Fibroblast of lung (primary cell): ENCODE data around the gene LRRC8D.

ENCODE experiments used
- EZH2 ChIP-seq: IDR thresholded peaks from 2 replicates; pipeline ENCODE4 v1.5.1; 2012; ENCODE audit warnings: low read length, control low read depth, mild to moderate bottlenecking; ENCODE audit errors: missing control alignments
- TF ChIP-seq, protein P1 (sequence below), 2 donors: IDR thresholded peaks in 1 of 2; conservative IDR thresholded peaks in 1 of 2; 1 replicate in 1 of 2; 2 replicates in 1 of 2; pipeline ENCODE4 v1.5.1; 2011 to 2012; ENCODE audit warnings: low read length in 2 of 2, control low read depth in 1 of 2, inconsistent platforms in 1 of 2, low read depth in 1 of 2, mild to moderate bottlenecking in 1 of 2

DNA sequence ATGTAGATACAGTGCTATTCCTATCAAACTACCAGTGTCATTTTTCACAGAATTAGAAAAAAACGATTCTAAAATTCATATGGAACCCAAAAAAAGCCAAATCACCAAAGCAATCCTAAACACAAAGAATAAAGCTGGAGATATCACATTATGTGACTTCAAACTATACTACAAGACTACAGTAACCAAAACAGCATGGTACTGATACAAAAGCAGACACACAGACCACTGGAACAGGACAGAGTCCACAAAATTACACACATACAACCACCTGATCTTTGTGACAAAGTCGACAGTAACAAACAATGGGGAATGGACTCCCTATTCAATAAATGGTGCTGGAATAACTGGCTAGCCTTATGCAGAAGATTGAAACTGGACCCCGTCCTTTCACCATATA is 102.7 kb downstream of the LRRC8D start:
- TF ChIP-seq, protein P1, sequence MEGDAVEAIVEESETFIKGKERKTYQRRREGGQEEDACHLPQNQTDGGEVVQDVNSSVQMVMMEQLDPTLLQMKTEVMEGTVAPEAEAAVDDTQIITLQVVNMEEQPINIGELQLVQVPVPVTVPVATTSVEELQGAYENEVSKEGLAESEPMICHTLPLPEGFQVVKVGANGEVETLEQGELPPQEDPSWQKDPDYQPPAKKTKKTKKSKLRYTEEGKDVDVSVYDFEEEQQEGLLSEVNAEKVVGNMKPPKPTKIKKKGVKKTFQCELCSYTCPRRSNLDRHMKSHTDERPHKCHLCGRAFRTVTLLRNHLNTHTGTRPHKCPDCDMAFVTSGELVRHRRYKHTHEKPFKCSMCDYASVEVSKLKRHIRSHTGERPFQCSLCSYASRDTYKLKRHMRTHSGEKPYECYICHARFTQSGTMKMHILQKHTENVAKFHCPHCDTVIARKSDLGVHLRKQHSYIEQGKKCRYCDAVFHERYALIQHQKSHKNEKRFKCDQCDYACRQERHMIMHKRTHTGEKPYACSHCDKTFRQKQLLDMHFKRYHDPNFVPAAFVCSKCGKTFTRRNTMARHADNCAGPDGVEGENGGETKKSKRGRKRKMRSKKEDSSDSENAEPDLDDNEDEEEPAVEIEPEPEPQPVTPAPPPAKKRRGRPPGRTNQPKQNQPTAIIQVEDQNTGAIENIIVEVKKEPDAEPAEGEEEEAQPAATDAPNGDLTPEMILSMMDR (conservative IDR thresholded peaks at IDR 0.05 in 1 of 2, IDR thresholded peaks at IDR 0.05 in 1 of 2; ENCODE audit: low read depth in 1 of 2, low read length in 2 of 2), result no peak
- TF ChIP-seq EZH2, result no peak
